Activated CD8-positive, alpha-beta memory T cell treated with anti-CD3 and anti-CD28 coated beads, Interleukin-2, amount 50 U/mL, for 1 hour (primary cell): ENCODE measurements around the gene MCM5.
"Not testable (repeated sequence)": the region's sequence is repeated elsewhere in the genome, so short reads cannot be mapped to it uniquely, and the experiment has no call there.

Experiments
- DNase-seq: peaks from one replicate; pipeline ENCODE4 v3.0.0-alpha.2; 2020; ENCODE audit errors: extremely low read depth

MCM5 gene

DNA sequence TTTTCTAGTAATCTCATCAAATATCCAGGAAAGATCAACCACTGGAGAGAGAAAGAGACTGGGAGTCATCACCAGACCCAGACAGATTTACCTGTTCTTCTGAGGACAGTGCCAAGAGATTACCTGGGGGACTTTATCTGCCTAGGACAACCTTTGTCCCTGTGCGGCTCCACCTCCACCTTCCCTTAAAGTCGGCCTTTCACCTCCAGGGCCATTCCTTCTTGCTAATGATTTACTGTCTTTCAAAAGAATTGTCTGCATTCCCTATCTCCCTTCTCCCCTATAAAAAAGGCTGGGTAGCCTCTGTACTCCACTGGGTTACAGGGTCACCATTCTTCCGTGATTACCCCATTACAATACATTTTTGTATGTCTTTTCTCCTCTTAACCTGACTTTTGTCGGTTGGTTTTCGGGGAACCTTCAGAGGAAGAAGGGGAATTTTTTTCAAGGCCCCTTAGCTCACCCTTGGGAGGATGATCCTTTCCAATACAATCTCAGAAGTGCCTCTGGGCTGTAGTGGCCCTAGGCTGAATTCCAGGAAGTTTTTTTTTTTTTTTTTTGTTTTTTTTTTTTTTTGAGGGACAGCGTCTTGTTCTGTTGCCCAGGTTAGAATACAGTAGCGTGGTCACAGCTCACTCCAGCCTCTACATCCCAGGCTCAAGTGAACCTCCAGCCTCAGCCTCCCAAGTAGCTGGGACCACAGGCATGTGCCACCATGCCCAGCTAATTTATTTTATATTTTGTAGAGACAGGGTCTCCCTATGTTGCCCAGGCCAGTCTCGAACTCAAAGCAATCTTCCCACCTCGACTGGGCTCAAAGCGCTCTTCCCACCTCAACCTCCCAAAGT lies 20.6 kb upstream of the MCM5 start:
- DNase-seq = no peak

DNA sequence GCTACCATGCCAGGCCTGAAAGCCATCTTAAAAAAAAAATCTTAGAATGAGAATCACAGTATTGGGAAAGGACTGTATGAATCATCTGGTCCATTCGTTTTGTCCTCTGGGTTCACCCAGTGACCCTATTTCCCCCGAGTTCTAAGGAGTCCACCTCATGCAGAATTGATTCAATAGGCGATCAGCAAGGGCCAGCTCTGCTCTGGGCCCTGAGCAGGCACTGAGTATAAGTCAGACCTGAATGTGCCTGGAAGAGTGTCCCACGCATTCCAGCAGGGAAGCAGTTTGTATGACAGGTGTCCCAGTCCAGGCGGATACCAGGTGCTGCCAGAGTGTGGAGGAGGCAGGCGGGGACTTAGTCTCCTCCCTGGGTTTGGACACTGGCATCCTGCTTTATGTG lies 19.9 kb upstream of the MCM5 start:
- no peak for DNase-seq

- no peak for DNase-seq
These were observed 19.2 kb upstream of the MCM5 start, which contains the start of gene HMOX1 for GRCh38 chr22:35380537-35381423. Gene HMOX1 (plus strand): TSS chr22:35381096. CDS start chr22:35381174, 78 bp downstream.

DNA sequence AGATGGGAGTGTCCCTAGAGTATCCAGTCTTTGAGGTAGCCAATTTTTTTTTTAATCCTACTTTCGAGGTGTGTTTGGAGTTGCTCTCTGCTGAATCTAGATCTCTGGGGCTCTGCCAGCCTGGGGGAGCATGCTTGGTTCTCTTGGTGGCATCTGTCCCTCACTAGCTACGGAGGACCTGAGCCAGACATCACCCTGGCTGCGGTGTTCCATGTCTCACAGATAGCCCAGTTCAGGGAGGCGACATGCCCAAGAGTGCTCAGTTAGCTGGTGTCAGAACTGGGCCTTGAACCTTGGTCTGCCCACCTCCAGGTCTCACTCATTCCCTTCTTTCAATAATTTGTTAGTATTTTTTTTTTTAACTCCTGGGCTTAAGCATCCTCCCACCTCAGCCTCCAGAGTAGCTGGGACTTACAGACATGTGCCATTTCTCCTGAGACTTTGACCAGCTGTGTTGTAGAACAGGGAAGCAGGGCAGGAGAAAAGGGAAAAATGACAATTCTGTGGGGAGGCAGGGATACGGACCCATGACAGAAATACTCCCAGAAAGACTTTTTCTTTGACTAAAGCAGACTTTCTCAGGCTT lies 18.4 kb upstream of the MCM5 start:
- no peak for DNase-seq

DNA sequence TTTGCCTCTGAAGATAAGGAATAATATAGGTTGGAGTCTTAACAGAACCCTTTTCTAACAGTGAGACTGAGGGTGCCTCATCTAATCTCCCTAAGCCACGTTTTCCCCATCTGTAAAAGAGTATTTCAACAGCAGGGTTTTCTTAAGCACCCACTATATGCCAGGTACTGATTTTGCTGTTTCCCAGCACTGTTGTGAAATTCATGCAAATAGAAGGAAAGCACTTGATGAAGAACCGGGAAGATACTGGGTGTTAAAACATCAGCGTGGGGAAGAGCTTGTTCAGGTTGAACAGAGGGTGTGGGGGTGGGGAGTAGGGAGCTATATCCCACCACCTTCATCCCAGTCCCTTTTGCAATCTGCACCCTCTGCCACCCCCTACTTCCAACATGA lies 16.3 kb upstream of the MCM5 start:
- DNase-seq = no peak

GRCh38 chr22:35384527-35384926 lies 15.4 kb upstream of the MCM5 start:
- DNase-seq = no peak

- no peak for DNase-seq
These were observed 14.9 kb upstream of the MCM5 start for GRCh38 chr22:35384975-35385588.

DNA sequence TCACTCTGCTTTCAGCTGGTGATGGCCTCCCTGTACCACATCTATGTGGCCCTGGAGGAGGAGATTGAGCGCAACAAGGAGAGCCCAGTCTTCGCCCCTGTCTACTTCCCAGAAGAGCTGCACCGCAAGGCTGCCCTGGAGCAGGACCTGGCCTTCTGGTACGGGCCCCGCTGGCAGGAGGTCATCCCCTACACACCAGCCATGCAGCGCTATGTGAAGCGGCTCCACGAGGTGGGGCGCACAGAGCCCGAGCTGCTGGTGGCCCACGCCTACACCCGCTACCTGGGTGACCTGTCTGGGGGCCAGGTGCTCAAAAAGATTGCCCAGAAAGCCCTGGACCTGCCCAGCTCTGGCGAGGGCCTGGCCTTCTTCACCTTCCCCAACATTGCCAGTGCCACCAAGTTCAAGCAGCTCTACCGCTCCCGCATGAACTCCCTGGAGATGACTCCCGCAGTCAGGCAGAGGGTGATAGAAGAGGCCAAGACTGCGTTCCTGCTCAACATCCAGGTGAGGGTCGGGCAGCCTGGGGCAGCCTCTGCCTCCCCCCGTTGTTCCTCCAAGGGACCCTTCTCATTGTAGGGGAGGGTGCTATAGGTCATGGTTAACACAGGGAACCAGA lies 13.2 kb upstream of the MCM5 start:
- DNase-seq = no peak

DNA sequence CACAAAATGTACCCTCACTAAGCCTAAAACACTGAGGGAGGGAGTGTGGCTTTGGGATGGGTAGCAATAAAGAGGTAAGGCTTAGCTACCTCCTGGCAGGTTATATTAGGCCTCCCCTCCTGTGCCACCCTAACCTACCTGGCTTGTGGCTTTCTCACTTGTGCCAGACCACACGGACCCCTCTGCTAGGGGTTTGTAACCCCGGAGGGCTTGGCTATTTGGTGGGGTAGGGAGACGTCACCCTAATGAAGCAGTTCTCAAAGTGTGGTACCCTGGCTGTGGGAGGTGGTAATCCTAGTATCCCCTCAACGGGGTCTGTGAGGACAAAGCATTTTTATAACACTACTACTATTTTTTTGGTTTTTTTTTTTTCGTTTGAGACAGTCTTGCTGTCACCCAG lies 9.0 kb upstream of the MCM5 start:
- DNase-seq = no peak

DNA sequence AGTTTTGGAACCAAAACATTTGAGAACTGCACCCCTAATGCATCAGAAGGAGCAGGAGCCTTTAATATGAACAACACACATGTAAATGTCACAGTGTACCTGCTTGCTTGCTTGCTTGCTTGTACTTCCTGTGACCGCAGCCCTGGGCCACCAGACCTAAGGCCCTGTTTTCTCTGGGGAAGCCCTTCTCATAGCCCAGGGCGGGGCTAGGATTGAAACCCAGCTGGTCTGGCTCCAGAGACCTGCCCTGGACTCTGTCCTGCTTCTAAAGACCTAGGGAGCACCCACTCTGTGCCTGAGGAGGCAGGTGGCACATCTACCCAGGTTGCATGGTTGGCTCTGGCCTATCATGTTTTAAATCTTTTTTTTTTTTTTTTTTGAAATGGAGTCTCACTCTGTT lies 7.6 kb upstream of the MCM5 start:
- DNase-seq = no peak

GRCh38 chr22:35393116-35394010 lies 6.6 kb upstream of the MCM5 start:
- DNase-seq = no peak

DNA sequence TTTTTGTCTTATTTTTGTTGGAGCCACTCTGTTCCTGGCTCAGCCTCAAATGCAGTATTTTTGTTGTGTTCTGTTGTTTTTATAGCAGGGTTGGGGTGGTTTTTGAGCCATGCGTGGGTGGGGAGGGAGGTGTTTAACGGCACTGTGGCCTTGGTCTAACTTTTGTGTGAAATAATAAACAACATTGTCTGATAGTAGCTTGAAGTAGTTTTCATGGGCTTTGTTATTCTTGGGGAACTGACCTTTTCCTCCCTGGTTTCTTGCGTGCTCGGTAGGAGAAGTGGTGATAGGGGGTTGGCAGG lies 6.0 kb upstream of the MCM5 start:
- DNase-seq = no peak

- no peak for DNase-seq
These were observed 5.0 kb upstream of the MCM5 start for GRCh38 chr22:35394810-35395563.

DNA sequence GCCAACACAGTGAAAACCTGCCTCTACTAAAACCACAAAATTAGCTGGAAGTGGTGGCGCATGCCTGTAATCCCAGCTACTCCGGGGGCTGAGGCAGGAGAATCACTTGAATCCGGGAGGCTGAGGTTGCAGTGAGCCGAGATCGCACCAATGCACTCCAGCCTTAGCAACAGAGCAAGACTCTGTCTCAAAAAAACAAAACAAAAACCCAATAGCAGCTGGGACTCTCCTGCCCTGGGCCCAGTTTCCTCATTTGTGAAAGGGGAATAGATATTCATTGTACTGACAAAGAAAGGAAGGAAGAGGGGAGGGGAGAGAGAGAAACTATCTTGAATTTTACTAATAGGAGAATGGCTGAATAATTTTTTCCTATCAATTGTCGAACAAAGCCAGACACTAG lies 3.3 kb upstream of the MCM5 start:
- DNase-seq = not testable (repeated sequence)

DNA sequence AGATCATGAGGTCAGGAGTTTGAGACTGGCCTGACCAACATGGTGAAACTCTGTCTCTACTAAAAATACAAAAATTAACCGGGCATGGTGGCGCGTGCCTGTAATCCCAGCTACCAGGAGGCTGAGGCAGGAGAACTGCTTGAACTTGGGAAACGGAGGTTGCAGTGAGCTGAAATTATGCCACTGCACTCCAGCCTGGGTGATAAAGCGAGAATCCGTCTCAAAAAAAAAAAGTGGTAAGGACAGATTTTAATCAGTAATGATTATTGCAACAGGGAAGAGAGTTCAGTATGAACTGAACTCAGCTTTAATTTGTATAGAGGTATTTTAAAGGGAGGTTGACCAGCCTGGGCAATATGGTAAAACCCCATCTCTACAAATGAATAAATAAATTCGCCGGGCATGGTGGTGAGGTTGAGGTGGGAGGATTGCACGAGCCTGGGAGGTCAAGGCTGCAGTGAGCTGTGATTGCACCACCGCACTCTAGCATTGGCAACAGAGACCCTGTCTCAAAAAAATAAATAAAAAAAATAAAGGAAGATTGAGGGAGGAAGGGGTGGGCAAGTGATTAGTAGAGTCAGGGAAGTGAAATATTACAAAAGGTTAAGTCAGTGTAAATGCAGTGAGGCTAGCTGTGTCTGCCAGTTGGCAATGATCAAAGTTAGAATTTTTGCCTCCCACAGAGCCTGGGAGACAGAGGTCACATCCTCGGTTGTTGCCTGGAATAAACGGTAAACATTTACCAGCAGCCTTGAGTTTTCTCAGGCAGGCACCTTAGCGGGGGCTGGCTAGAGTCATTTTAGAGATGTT lies 2.6 kb upstream of the MCM5 start:
- no peak for DNase-seq

- no peak for DNase-seq
These were observed 1.4 kb upstream of the MCM5 start for GRCh38 chr22:35398591-35398973.

- no peak for DNase-seq
These were observed 744 bp upstream of the MCM5 start for GRCh38 chr22:35399114-35399677.

DNA sequence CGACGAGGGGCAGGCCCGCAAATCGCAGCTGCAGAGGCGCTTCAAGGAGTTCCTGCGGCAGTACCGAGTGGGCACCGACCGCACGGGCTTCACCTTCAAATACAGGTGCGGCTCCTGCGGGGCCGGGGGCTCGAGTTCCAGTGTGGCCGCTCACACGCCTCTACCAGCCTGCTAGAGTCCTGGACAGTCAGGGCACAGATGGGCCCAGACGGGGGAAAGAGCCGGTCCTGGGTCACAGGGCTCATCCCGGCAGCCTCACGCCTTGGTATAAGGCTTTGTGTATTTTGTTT lies 506 bp downstream of the MCM5 start:
- no peak for DNase-seq

GRCh38 chr22:35401863-35402262 lies 1.9 kb downstream of the MCM5 start:
- no peak for DNase-seq
